HepG2 (cell line): ENCODE results near the gene FIS1. TPM values are rescaled to one million over a fixed set of nuclear protein-coding genes. Genes with fewer than 3 reads are reported as not detected.
A peak's percentile ranks its signal among the peaks of the same experiment; 100 is the strongest.

Experiments
- ATAC-seq: fragments of 200-7000 bp; cut with Tn5 transposase; 3 replicates; pipeline ENCODE4 v1.9.1; 2020; ENCODE audit warnings: mild to moderate bottlenecking, moderate library complexity
- BruUV-seq: library from RNA; stranded (reverse); fragments of 400-500 nt; replicated peaks from 2 replicates; lab custom pipeline; 2021; lab: Mats Ljungman, UMichigan
- CTCF ChIA-PET: fragments of 300-600 bp; formaldehyde crosslinking; extraction: SDS; loops from one replicate; lab custom pipeline; 2021; ENCODE audit warnings: low total read pairs, inconsistent platforms, low intra/inter-chr PET ratio; lab: Yijun Ruan, JAX
- POLR2A ChIA-PET: fragments of 350-600 bp; sonication (Branson Sonifier 250); formaldehyde crosslinking; loops from one replicate; lab custom pipeline; 2020; ENCODE audit warnings: antibody characterized with exemption, inconsistent platforms; lab: Yijun Ruan, JAX
- DNase-seq: peaks from one replicate; pipeline ENCODE4 v3.0.0-alpha.2; 2015; ENCODE audit warnings: low spot score
- FAIRE-seq: peaks from 3 replicates; lab custom pipeline; 2011; peaks lifted over from hg19 to GRCh38; lab: Jason Lieb, UNC
- H2AFZ ChIP-seq: one replicate; pipeline ENCODE4 v1.6.1; 2011; ENCODE audit warnings: low read length, inconsistent platforms
- H3K27ac ChIP-seq: fragments of 300-600 bp; 3 replicates; pipeline ENCODE4 v1.8.0; 2011; ENCODE audit warnings: mixed run types, mild to moderate bottlenecking, mixed read lengths, low read length, inconsistent platforms; ENCODE audit not compliant: insufficient read depth; ENCODE audit errors: extremely low read length
- H3K27me3 ChIP-seq, 2 experiments: fragments of 200-600 bp in 1 of 2; 2 replicates in 1 of 2; 3 replicates in 1 of 2; pipeline versions ENCODE4 v1.6.0 to v1.8.0; 2011; ENCODE audit warnings: low read length in 2 of 2, mild to moderate bottlenecking in 2 of 2, moderate library complexity in 2 of 2, inconsistent platforms in 1 of 2; ENCODE audit not compliant: insufficient read depth in 2 of 2, control insufficient read depth in 1 of 2
- H3K36me3 ChIP-seq, 2 experiments: fragments of 200-600 bp in 1 of 2; replicated peaks in 1 of 2; 2 replicates in 1 of 2; 3 replicates in 1 of 2; pipeline versions ENCODE4 v1.5.1 to v1.8.0; 2011; ENCODE audit warnings: low read length in 2 of 2, inconsistent platforms in 1 of 2; ENCODE audit not compliant: insufficient read depth in 2 of 2, control insufficient read depth in 1 of 2
- H3K4me1 ChIP-seq: 2 replicates; pipeline ENCODE4 v1.5.1; 2012; ENCODE audit warnings: low read length, inconsistent platforms; ENCODE audit not compliant: insufficient read depth
- H3K4me2 ChIP-seq: 2 replicates; pipeline ENCODE4 v1.6.0; 2011; ENCODE audit warnings: low read depth, low read length, inconsistent platforms
- H3K4me3 ChIP-seq, 3 experiments: fragments of 200-600 bp in 1 of 3; sonication (generic), shearing (Covaris generic) in 1 of 3; replicated peaks in 1 of 3; 2 replicates each; pipeline ENCODE4 v1.5.1; 2011 to 2016; ENCODE audit warnings: low read length in 3 of 3, inconsistent platforms in 2 of 3, low read depth in 2 of 3, mild to moderate bottlenecking in 2 of 3, control low read depth in 1 of 3, mixed read lengths in 1 of 3; ENCODE audit not compliant: insufficient read depth in 1 of 3
- H3K79me2 ChIP-seq: one replicate; pipeline ENCODE4 v1.6.1; 2011; ENCODE audit warnings: low read length, inconsistent platforms; ENCODE audit not compliant: insufficient read depth
- H3K9ac ChIP-seq: 2 replicates; pipeline ENCODE4 v1.6.0; 2011; ENCODE audit warnings: mild to moderate bottlenecking, low read depth, low read length, inconsistent platforms; ENCODE audit not compliant: insufficient read depth
- H3K9me3 ChIP-seq: 2 replicates; pipeline ENCODE4 v1.5.1; 2012; ENCODE audit warnings: mild to moderate bottlenecking, low read length
- H4K20me1 ChIP-seq: 2 replicates; pipeline ENCODE4 v1.6.0; 2011; ENCODE audit warnings: inconsistent platforms, mild to moderate bottlenecking, low read length, moderate library complexity; ENCODE audit not compliant: insufficient read depth
- AHR ChIP-seq: IDR thresholded peaks from 2 replicates; pipeline ENCODE4 v1.6.1; 2018; ENCODE audit warnings: missing genetic modification reagents, missing compliant biosample characterization
- GPBP1L1 ChIP-seq: sonication (generic); formaldehyde crosslinking; IDR thresholded peaks from 2 replicates; pipeline ENCODE4 v1.5.0; 2020; ENCODE audit warnings: mild to moderate bottlenecking, missing genetic modification reagents
- HES4 ChIP-seq: sonication (generic); formaldehyde crosslinking; IDR thresholded peaks from 2 replicates; pipeline ENCODE4 v1.9.0; 2021; ENCODE audit warnings: mild to moderate bottlenecking, missing genetic modification reagents, borderline replicate concordance
- IRF2 ChIP-seq: IDR thresholded peaks from 2 replicates; pipeline ENCODE4 v1.6.1; 2018; ENCODE audit warnings: missing genetic modification reagents, missing compliant biosample characterization
- TBX3 ChIP-seq: fragments of 450-650 bp; IDR thresholded peaks from 2 replicates; pipeline ENCODE4 v1.6.1; 2017; ENCODE audit warnings: antibody characterized with exemption, mild to moderate bottlenecking, inconsistent platforms, borderline replicate concordance
- ZBTB21 ChIP-seq: sonication (generic); formaldehyde crosslinking; IDR thresholded peaks from 2 replicates; pipeline ENCODE4 v1.4.0; 2020; ENCODE audit warnings: missing genetic modification reagents
- ZNF263 ChIP-seq: sonication (generic); formaldehyde crosslinking; IDR thresholded peaks from 2 replicates; pipeline ENCODE4 v1.4.0; 2020; ENCODE audit warnings: missing genetic modification reagents
- ZSCAN5A ChIP-seq: sonication (generic); formaldehyde crosslinking; IDR thresholded peaks from 2 replicates; pipeline ENCODE4 v1.8.0; 2022; ENCODE audit warnings: mild to moderate bottlenecking, missing genetic modification reagents, borderline replicate concordance
- WGBS: methylation state at CpG from one replicate; pipeline ENCODE4 v1.1.6; 2017; ENCODE audit warnings: low lambda C conversion rate; 5-methylcytosine and 5-hydroxymethylcytosine counted together
- in situ Hi-C: cut with HindIII; loops from 2 replicates; pipeline ENCODE4 v1.10.0; 2017; ENCODE audit warnings: low pct_unique_long_range_greater_than_20kb; ENCODE audit not compliant: extremely low pct_ligation_motif_present
- intact Hi-C: fragments of 100-400 bp; cut with micrococcal nuclease; formaldehyde crosslinking; loops from one replicate; pipeline ENCODE4 v1.10.0; 2022; ENCODE audit not compliant: unreplicated experiment
- polyA plus RNA-seq, 8 experiments: library from polyadenylated mRNA; depleted of rRNA in 3 of 8; stranded (reverse) in 7 of 8; unstranded in 1 of 8; fragments of >200 nt; fragmentation: Illumina TruSeq in 4 of 8; extraction: Trizol in 4 of 8; gene quantifications; 2 replicates each; pipeline versions ENCODE4 v1.2.1 to v1.2.3, GENCODE V29; 2011 to 2016; ENCODE audit warnings: low read depth in 4 of 8, missing spikeins in 1 of 8, mixed read lengths in 1 of 8; ENCODE audit not compliant: insufficient read depth in 1 of 8
- total RNA-seq, 5 experiments: library from RNA; depleted of rRNA; stranded (reverse); fragments of >200 nt; fragmentation: Illumina TruSeq; extraction: Trizol; gene quantifications; 2 replicates each; pipeline ENCODE4 v1.2.3, GENCODE V29; 2016; ENCODE audit warnings: low read depth in 1 of 5
- TF ChIP-seq, protein P1 (sequence below): sonication (generic); formaldehyde crosslinking; IDR thresholded peaks from 2 replicates; pipeline ENCODE4 v1.4.0; 2020; ENCODE audit warnings: missing genetic modification reagents

Gene FIS1
- total and polyA plus RNA-seq, 2 of the 13 experiments (the other 11 are each of a cell fraction or from before 2014, with no cell fraction given), result 97.5 to 101 TPM

GRCh38 chr7:101236292-101236835 lies 8.5 kb downstream of the FIS1 start:
- H3K27me3 ChIP-seq, result no peaks in the 10 kb centered on the region
- H2AFZ ChIP-seq, result no peak overlapping the region
- in situ Hi-C loops (no loop called here), intact Hi-C loops (no loop called here)
- no peak overlapping the region for H3K27ac ChIP-seq
- no peak overlapping the region for H3K4me3 ChIP-seq
- peaks cover 54% of the 10 kb centered on the region for H3K4me1 ChIP-seq
- TF ChIP-seq HES4 (CRISPR knock-in tag), result no peak
- TF ChIP-seq, protein P1, sequence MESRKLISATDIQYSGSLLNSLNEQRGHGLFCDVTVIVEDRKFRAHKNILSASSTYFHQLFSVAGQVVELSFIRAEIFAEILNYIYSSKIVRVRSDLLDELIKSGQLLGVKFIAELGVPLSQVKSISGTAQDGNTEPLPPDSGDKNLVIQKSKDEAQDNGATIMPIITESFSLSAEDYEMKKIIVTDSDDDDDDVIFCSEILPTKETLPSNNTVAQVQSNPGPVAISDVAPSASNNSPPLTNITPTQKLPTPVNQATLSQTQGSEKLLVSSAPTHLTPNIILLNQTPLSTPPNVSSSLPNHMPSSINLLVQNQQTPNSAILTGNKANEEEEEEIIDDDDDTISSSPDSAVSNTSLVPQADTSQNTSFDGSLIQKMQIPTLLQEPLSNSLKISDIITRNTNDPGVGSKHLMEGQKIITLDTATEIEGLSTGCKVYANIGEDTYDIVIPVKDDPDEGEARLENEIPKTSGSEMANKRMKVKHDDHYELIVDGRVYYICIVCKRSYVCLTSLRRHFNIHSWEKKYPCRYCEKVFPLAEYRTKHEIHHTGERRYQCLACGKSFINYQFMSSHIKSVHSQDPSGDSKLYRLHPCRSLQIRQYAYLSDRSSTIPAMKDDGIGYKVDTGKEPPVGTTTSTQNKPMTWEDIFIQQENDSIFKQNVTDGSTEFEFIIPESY (CRISPR knock-in tag), result peak; percentile 32
- no peak for TF ChIP-seq TBX3
- no peak for DNase-seq
- no peaks in the 10 kb centered on the region for H3K9me3 ChIP-seq
- H3K79me2 ChIP-seq, result no peaks in the 10 kb centered on the region
- no peak overlapping the region for H3K4me2 ChIP-seq
- WGBS, result 97% methylated on average over 11 of the region's 21 CpGs
- no peak for ATAC-seq
- ChIA-PET POLR2A (interaction anchor here (1.9 to 3.2 kb wide), 2 partner anchors 8 to 19 kb away, joined by 8 to 33 read pairs; partner anchors contain the start of genes FIS1, PLOD3 and ZNHIT1), CTCF (no interaction called here)
- peaks cover 3 to 16% of the 10 kb centered on the region in 2 experiments; a peak in 4 of 5 replicates for H3K36me3 ChIP-seq
- H4K20me1 ChIP-seq, result no peaks in the 10 kb centered on the region
- no peak overlapping the region for H3K9ac ChIP-seq
- FAIRE-seq, result no peak
- no TSS peak for BruUV-seq

DNA sequence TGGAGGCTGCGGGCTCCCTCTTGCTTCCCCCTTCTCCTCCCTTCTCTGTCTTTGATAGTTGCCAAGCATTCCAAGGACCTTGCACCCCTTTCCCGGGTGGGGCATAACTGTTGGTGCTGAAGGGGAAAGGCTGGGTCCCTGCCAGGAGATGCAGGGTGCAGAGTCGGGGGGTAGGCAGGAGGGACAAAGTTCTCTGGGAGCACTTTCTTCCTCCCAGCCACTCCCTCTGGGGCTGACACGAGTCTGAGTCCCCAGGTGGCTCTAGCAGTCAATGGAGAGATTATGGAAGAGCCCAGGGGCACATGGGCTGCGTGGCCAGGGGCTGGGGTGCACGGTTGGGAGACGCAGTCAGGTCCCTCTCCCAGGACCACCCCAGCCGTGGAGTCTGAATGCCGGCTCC lies 9.4 kb downstream of the FIS1 start:
- in situ Hi-C loops (no loop called here), intact Hi-C loops (no loop called here)
- FAIRE-seq, result no peak
- H3K4me2 ChIP-seq, result no peak overlapping the region
- ChIA-PET POLR2A (interaction anchor here (0.8 to 3.2 kb wide), 4 partner anchors 9 to 34 kb away, joined by 4 to 33 read pairs (median 10); partner anchors contain the start of genes FIS1, PLOD3 and ZNHIT1), CTCF (interaction anchor here (1.3 kb wide), 1 partner anchor 8 kb away, joined by 4 read pairs; no protein-coding TSS in a partner anchor)
- H3K36me3 ChIP-seq, result peaks cover 0 to 11% of the 10 kb centered on the region in 2 experiments; a peak in 3 of 5 replicates
- H4K20me1 ChIP-seq, result no peaks in the 10 kb centered on the region
- no peaks in the 10 kb centered on the region for H3K79me2 ChIP-seq
- H2AFZ ChIP-seq, result no peak overlapping the region
- TF ChIP-seq AHR (CRISPR knock-in tag), result no peak
- no peak for TF ChIP-seq ZSCAN5A (CRISPR knock-in tag)
- TF ChIP-seq GPBP1L1 (CRISPR knock-in tag), result no peak
- no peak for TF ChIP-seq IRF2 (CRISPR knock-in tag)
- peak; percentile 69 for TF ChIP-seq ZNF263 (CRISPR knock-in tag)
- no peak for TF ChIP-seq ZBTB21 (CRISPR knock-in tag)
- H3K9ac ChIP-seq, result no peak overlapping the region
- ATAC-seq, result no peak
- H3K4me3 ChIP-seq, result no peak overlapping the region
- no peaks in the 10 kb centered on the region for H3K9me3 ChIP-seq
- H3K4me1 ChIP-seq, result peaks cover 63% of the 10 kb centered on the region
- no peak overlapping the region for H3K27ac ChIP-seq
- H3K27me3 ChIP-seq, result no peaks in the 10 kb centered on the region
- DNase-seq, result no peak
- no TSS peak for BruUV-seq
- 74% methylated on average over 6 of the region's 9 CpGs for WGBS
